HG03064 (cell line): ENCODE results near the gene BPTF.
A peak's percentile ranks its signal among the peaks of the same experiment; 100 is the strongest.
"Not testable (repeated sequence)": the region's sequence is repeated elsewhere in the genome, so short reads cannot be mapped to it uniquely, and the experiment has no call there.

ENCODE experiments used
- ATAC-seq: cut with Tn5 transposase; IDR thresholded peaks from one replicate; pipeline ENCODE4 v1.9.1; 2021; ENCODE audit warnings: low read depth; ENCODE audit not compliant: unreplicated experiment

BPTF gene

GRCh38 chr17:67959510-67959909, 134.2 kb downstream of the BPTF start:
- ATAC-seq, result no peak

DNA sequence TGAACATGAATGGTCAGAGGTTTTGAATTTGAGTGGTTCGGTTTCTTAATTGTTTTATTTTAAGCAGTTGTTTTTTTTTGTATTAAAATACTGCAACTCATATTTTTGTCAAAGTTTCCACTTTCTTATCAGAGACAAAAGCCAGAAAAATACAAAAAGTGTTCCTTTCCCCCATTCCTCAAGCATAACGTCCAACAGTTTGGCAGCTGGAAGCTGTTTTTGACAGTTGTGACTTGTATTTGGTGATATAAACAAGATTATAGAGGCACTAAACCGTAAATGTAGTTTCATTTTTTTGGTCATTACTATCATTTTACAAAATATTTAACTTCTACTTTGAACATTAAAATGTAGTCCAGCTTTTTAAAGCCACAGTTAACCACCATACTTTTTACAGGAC, 135.0 kb downstream of the BPTF start:
- not testable (repeated sequence) for ATAC-seq

DNA sequence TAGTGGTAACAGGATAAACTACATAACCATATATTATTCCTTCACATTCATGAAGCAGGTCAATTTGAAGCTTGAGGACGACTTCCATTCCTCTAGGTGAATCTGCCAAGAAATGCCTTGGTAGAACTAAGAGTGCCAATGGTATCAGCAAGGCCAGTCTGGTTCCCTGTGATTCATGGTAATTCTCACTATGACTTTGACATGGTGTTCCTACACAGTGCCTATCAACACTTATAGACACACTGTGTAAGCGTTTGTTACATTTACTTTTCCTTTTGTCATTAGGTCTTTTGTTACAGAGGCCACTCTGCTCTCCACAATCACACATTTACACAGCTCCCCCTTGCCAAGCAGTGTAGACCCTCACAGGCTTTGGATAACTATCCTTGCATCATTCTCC, 136.9 kb downstream of the BPTF start:
- not testable (repeated sequence) for ATAC-seq

DNA sequence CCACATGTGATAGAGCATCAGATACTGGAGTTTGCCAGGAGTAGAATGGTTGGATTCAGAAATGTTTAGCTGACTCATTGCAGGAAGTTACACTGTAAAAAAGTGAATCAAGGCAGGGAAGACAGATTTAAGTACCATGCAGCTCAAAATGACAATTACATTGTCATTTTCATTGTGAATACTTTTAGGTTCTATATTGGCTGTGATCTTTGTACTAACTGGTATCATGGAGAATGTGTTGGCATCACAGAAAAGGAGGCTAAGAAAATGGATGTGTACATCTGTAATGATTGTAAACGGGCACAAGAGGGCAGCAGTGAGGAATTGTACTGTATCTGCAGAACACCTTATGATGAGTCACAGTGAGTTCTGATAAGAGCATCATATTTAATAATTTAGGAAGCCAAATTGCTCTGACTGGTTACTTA, 137.9 kb downstream of the BPTF start:
- ATAC-seq, result not testable (repeated sequence)

- ATAC-seq, result no peak
Observed at GRCh38 chr17:67970783-67971182, 145.5 kb downstream of the BPTF start.

DNA sequence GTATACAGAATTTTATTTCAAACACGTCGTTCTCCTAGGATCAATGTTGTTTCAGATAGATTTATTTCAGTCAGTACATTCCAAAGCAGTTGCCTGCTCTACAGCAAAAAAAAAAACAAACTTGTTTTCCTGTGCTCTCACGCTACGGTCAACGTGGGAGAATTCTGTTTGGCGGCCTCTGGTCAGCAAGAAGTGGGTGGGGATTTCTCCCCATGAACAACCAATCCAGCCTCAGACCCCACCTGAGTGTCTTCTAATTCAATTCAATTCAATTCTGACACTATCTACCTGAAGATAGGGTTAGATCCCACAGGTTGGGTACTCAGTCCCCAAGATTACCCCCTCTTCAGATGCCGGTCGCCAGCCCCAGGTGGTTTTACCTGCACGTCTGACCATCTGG, 148.9 kb downstream of the BPTF start:
- no peak for ATAC-seq

GRCh38 chr17:67974598-67975066, 149.3 kb downstream of the BPTF start:
- ATAC-seq, result no peak

- ATAC-seq, result not testable (repeated sequence)
Observed at GRCh38 chr17:67976306-67976705, 151.0 kb downstream of the BPTF start.

DNA sequence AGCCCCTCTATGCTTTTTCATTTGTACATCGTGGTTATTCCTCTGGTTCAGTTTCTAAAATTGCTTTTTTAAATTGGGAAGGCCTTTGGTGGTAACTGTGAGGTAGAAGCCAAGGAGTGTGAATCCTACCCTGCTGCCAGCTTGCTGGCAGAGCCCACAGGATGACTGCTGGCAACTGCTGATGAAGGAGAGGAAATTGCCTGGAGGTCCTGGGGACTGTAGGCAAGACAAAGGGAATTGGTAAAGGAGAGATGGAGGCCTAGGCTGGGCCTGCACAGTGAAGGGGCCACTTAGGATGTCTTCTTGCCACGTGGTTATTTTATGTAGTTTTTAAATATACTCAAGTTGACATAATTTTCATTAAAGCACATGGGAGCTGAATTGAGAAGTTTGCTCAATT, 155.2 kb downstream of the BPTF start:
- no peak for ATAC-seq

DNA sequence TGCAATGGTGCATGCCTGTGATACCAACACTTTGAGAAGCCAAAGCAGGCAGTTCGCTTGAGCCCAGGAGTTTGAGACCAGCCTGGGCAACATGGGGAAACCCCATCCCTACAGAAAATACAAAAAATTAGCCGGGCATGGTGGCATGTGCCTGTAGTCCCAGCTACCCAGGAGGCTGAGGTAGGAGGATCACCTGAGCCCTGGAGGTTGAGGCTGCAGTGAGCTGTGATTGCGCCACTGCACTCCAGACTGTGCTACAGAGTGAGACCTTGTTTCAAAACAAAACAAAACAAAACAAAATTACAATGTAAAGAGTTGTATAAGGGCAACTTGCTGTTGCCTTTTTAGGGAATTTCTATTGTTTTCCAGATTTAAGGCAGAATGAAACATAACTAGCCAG, 155.6 kb downstream of the BPTF start:
- not testable (repeated sequence) for ATAC-seq

DNA sequence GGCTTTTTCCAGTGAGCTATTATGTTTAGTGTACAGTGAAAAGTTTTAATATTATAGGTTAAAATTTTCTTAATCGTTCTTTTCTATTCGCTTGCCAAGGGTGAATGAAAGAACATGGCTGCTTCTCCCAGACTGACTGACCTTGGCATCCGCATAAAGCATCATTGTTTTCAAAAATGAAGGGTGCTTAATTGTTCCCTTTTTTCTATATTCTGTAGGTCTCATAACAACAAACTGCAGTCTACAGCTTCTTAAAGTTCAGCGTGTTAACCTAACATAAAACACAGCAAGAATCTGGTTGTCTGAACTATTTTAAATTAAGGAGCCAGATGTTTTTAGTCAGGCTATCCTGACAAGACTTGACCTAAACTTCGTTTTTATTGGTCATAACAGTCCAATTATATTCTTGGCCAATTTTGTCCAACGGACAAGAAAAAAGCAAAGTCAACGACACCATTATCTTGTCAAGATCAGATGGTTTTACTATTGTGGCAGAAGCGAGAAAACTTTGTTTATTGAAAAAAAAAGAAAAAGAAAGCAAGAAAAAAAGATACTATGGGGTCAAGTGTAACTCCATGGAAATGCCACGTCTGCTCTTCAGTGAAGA, 156.8 kb downstream of the BPTF start:
- no peak for ATAC-seq

GRCh38 chr17:67982686-67983382, 157.5 kb downstream of the BPTF start:
- no peak for ATAC-seq

GRCh38 chr17:67983383-67983688, 158.0 kb downstream of the BPTF start:
- no peak for ATAC-seq

GRCh38 chr17:67990909-67991308, 165.6 kb downstream of the BPTF start:
- no peak for ATAC-seq

- no peak for ATAC-seq
Observed at GRCh38 chr17:67992548-67993152, 167.3 kb downstream of the BPTF start.

GRCh38 chr17:67993153-67993997, 168.1 kb downstream of the BPTF start:
- peak; percentile 64 for ATAC-seq

- ATAC-seq, result peak; percentile 8
Observed at GRCh38 chr17:67993998-67994361, 168.7 kb downstream of the BPTF start.

GRCh38 chr17:67994817-67995569, 169.7 kb downstream of the BPTF start:
- ATAC-seq, result no peak

- no peak for ATAC-seq
Observed at GRCh38 chr17:67995570-67996263, 170.4 kb downstream of the BPTF start.
